ENCODE measurements around the gene ZNF75A. TPM values are rescaled to one million over a fixed set of nuclear protein-coding genes. Genes with fewer than 3 reads are reported as not detected.

ZNF75A gene
- total and polyA plus RNA-seq, 9 of the 15 experiments (the other 6 are each of a cell fraction or from before 2014, with no cell fraction given): 7.2 to 24.5 (median 17.1) TPM

- TF ChIP-seq CTCF (IDR thresholded peaks at IDR 0.05 in 2 of 3, conservative IDR thresholded peaks at IDR 0.05 in 1 of 3; ENCODE audit: insufficient read depth in 2 of 3, low read depth in 1 of 3, low read length in 3 of 3) (peak in 1 of 3 experiments; percentile 16; a peak in 1 of 6 replicates), GATAD2B (IDR thresholded peaks at IDR 0.05; ENCODE audit: borderline replicate concordance) (no peak), ZNF699 (CRISPR knock-in tag; IDR thresholded peaks at IDR 0.05; ENCODE audit: insufficient replicate concordance) (no peak), ID3 (CRISPR knock-in tag; IDR thresholded peaks at IDR 0.05) (no peak), ID3 (tag; IDR thresholded peaks at IDR 0.05) (0 out of 2 replicates have a peak, but pooled peaks have one; percentile 14), TCF7 (IDR thresholded peaks at IDR 0.05; ENCODE audit: borderline replicate concordance) (no peak), RHOXF2B (CRISPR knock-in tag; conservative IDR thresholded peaks at IDR 0.05) (no peak), HNRNPK (IDR thresholded peaks at IDR 0.05; ENCODE audit: low read depth, low read length, poor library complexity, severe bottlenecking) (no peak), BRF2 (IDR thresholded peaks at IDR 0.05; ENCODE audit: borderline replicate concordance, insufficient read depth, insufficient read length) (no peak), HLTF (IDR thresholded peaks at IDR 0.05) (no peak), SREBF2 (CRISPR knock-in tag; IDR thresholded peaks at IDR 0.05) (no peak), CBX3 (IDR thresholded peaks at IDR 0.05; ENCODE audit: borderline replicate concordance in 1 of 2, low read length in 2 of 2) (peak in 1 of 2 experiments; percentile 85; a peak in 2 of 3 replicates), ATF2 (CRISPR knock-in tag; IDR thresholded peaks at IDR 0.05) (no peak), KAT2B (IDR thresholded peaks at IDR 0.05; ENCODE audit: low read depth, low read length) (no peak), MCM7 (IDR thresholded peaks at IDR 0.05) (no peak), PCBP1 (IDR thresholded peaks at IDR 0.05; ENCODE audit: low read depth, low read length, poor library complexity, severe bottlenecking) (no peak), YBX1 (IDR thresholded peaks at IDR 0.05) (no peak), SIN3A (IDR thresholded peaks at IDR 0.05; ENCODE audit: borderline replicate concordance in 2 of 2, control insufficient read depth in 1 of 2, low read depth in 2 of 2, low read length in 2 of 2) (peak; percentile 58 to 70; a peak in 2 of 4 replicates), JUND (IDR thresholded peaks at IDR 0.05; ENCODE audit: borderline replicate concordance, low read depth, low read length) (peak; percentile 18; the same call in 1 of the 2 replicates), JUND (tag; IDR thresholded peaks at IDR 0.05; ENCODE audit: borderline replicate concordance, low read depth, low read length) (peak; percentile 10; the same call in 1 of the 3 replicates)
Measured at GRCh38 chr16:3305109-3306068, at the start of gene ZNF75A, which contains the start of gene TIGD7 (continued).
